Measurements from ENCODE around the gene MED14.

MED14 gene

GRCh38 chrX:40729598-40730584 is 5.5 kb downstream of the MED14 start:
- no peak for DNase-seq (ENCODE audit: low read depth in 2 of 3, low spot score in 1 of 3)

GRCh38 chrX:40727581-40728252 is 7.6 kb downstream of the MED14 start:
- no peak for DNase-seq (ENCODE audit: low read depth in 2 of 3, low spot score in 1 of 3)

GRCh38 chrX:40727093-40727492 is 8.2 kb downstream of the MED14 start:
- no peak for DNase-seq (ENCODE audit: low read depth in 2 of 3, low spot score in 1 of 3)

- DNase-seq (ENCODE audit: low read depth in 2 of 3, low spot score in 1 of 3) = no peak
Measured at GRCh38 chrX:40722930-40723329, 12.4 kb downstream of the MED14 start.

GRCh38 chrX:40721489-40722106 is 13.7 kb downstream of the MED14 start:
- no peak for DNase-seq (ENCODE audit: low read depth in 2 of 3, low spot score in 1 of 3)

- no peak for DNase-seq (ENCODE audit: low read depth in 2 of 3, low spot score in 1 of 3)
Measured at GRCh38 chrX:40720792-40721191, 14.6 kb downstream of the MED14 start.

- no peak for DNase-seq (ENCODE audit: low read depth in 2 of 3, low spot score in 1 of 3)
Measured at GRCh38 chrX:40720339-40720738, 15.0 kb downstream of the MED14 start.

GRCh38 chrX:40719731-40720130 is 15.6 kb downstream of the MED14 start:
- no peak for DNase-seq (ENCODE audit: low read depth in 2 of 3, low spot score in 1 of 3)

GRCh38 chrX:40719218-40719617 is 16.1 kb downstream of the MED14 start:
- no peak for DNase-seq (ENCODE audit: low read depth in 2 of 3, low spot score in 1 of 3)

- no peak for DNase-seq (ENCODE audit: low read depth in 2 of 3, low spot score in 1 of 3)
Measured at GRCh38 chrX:40709395-40709794, 25.9 kb downstream of the MED14 start.

GRCh38 chrX:40705658-40706312 is 29.6 kb downstream of the MED14 start:
- DNase-seq (ENCODE audit: low read depth in 2 of 3, low spot score in 1 of 3) = no peak

GRCh38 chrX:40700640-40701342 is 34.6 kb downstream of the MED14 start:
- DNase-seq (ENCODE audit: low read depth in 2 of 3, low spot score in 1 of 3) = no peak

GRCh38 chrX:40698851-40699250 is 36.5 kb downstream of the MED14 start:
- no peak for DNase-seq (ENCODE audit: low read depth in 2 of 3, low spot score in 1 of 3)

- no peak for DNase-seq (ENCODE audit: low read depth in 2 of 3, low spot score in 1 of 3)
Measured at GRCh38 chrX:40694802-40695201, 40.5 kb downstream of the MED14 start.

GRCh38 chrX:40688929-40689328 is 46.4 kb downstream of the MED14 start:
- no peak for DNase-seq (ENCODE audit: low read depth in 2 of 3, low spot score in 1 of 3)

- no peak for DNase-seq (ENCODE audit: low read depth in 2 of 3, low spot score in 1 of 3)
Measured at GRCh38 chrX:40687169-40687568, 48.2 kb downstream of the MED14 start.

- no peak for DNase-seq (ENCODE audit: low read depth in 2 of 3, low spot score in 1 of 3)
Measured at GRCh38 chrX:40685362-40685918, 49.9 kb downstream of the MED14 start.

- no peak for DNase-seq (ENCODE audit: low read depth in 2 of 3, low spot score in 1 of 3)
Measured at GRCh38 chrX:40684092-40684491, 51.2 kb downstream of the MED14 start.

GRCh38 chrX:40683245-40683644 is 52.1 kb downstream of the MED14 start:
- no peak for DNase-seq (ENCODE audit: low read depth in 2 of 3, low spot score in 1 of 3)

GRCh38 chrX:40671126-40671525 is 64.2 kb downstream of the MED14 start:
- DNase-seq (ENCODE audit: low read depth in 2 of 3, low spot score in 1 of 3) = no peak

Data from stimulated activated CD4-positive, alpha-beta T cell treated with anti-CD3 and anti-CD28 coated beads, Interleukin-12 subunit alpha, Interleukin-12 subunit beta, amount 100 ng/mL, for 48 hours (primary cell).